GM18526 (cell line): ENCODE data around the gene SLCO2B1.

Experiments
- POLR2A ChIP-seq: IDR thresholded peaks from 3 replicates; pipeline ENCODE4 v1.6.1; 2011; ENCODE audit not compliant: insufficient read length; ENCODE audit errors: extremely low read depth

Gene SLCO2B1

GRCh38 chr11:75150879-75151278, at the start of gene SLCO2B1:
Gene SLCO2B1 (plus strand): TSS chr11:75151107. CDS start chr11:75151382, 275 bp downstream.
- TF ChIP-seq POLR2A, result no peak

- no peak for TF ChIP-seq POLR2A
These were observed 49.3 kb upstream of the SLCO2B1 start for GRCh38 chr11:75101424-75102128.

GRCh38 chr11:75103380-75104026, 47.4 kb upstream of the SLCO2B1 start:
- no peak for TF ChIP-seq POLR2A

GRCh38 chr11:75105462-75105925, 45.4 kb upstream of the SLCO2B1 start:
- TF ChIP-seq POLR2A, result no peak

GRCh38 chr11:75107187-75107586, 43.7 kb upstream of the SLCO2B1 start:
- no peak for TF ChIP-seq POLR2A

- TF ChIP-seq POLR2A, result no peak
These were observed 38.7 kb upstream of the SLCO2B1 start for GRCh38 chr11:75112200-75112599.

- TF ChIP-seq POLR2A, result no peak
These were observed 37.9 kb upstream of the SLCO2B1 start for GRCh38 chr11:75113030-75113429.

GRCh38 chr11:75114465-75114864, 36.4 kb upstream of the SLCO2B1 start:
- no peak for TF ChIP-seq POLR2A

- TF ChIP-seq POLR2A, result no peak
These were observed 32.3 kb upstream of the SLCO2B1 start for GRCh38 chr11:75118577-75118976.

GRCh38 chr11:75126564-75126963, 24.3 kb upstream of the SLCO2B1 start:
- no peak for TF ChIP-seq POLR2A

- TF ChIP-seq POLR2A, result no peak
These were observed 18.8 kb upstream of the SLCO2B1 start for GRCh38 chr11:75132080-75132479.

GRCh38 chr11:75133976-75134375, 16.9 kb upstream of the SLCO2B1 start:
- no peak for TF ChIP-seq POLR2A

GRCh38 chr11:75135021-75135650, 15.8 kb upstream of the SLCO2B1 start:
- TF ChIP-seq POLR2A, result no peak

GRCh38 chr11:75135651-75136050, 15.3 kb upstream of the SLCO2B1 start:
- no peak for TF ChIP-seq POLR2A

- TF ChIP-seq POLR2A, result no peak
These were observed 10.4 kb upstream of the SLCO2B1 start for GRCh38 chr11:75140269-75141138.
